GM18498 (cell line): ENCODE measurements around the gene IL1RAPL1.
"Not testable (repeated sequence)": the region's sequence is repeated elsewhere in the genome, so short reads cannot be mapped to it uniquely, and the experiment has no call there.

Source experiments
- ATAC-seq: cut with Tn5 transposase; IDR thresholded peaks from one replicate; pipeline ENCODE4 v1.9.1; 2021; ENCODE audit warnings: mild to moderate bottlenecking, moderate library complexity; ENCODE audit not compliant: unreplicated experiment

Gene IL1RAPL1

DNA sequence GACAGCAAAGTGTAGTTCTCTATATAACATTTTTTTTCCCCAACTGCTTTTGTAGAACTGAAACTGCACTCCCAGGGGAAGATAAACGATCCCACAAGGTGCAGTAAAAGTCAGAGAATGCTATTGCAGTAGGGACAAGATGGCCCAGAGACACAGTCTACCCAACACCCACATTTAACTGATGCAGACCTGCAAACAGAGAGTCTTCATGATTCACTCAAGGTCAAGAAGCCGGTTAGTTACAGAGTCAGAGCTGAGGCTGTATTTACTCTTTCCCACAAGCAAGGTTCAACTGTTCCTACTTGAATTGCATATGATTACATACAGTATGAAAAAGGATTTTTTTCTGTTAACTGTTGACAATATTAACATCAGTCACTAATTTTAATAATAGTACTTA, 654.6 kb downstream of the IL1RAPL1 start:
- ATAC-seq, result no peak

- no peak for ATAC-seq
Measured at GRCh38 chrX:29242856-29243255, 655.6 kb downstream of the IL1RAPL1 start.

GRCh38 chrX:29243942-29244341, 656.7 kb downstream of the IL1RAPL1 start:
- no peak for ATAC-seq

DNA sequence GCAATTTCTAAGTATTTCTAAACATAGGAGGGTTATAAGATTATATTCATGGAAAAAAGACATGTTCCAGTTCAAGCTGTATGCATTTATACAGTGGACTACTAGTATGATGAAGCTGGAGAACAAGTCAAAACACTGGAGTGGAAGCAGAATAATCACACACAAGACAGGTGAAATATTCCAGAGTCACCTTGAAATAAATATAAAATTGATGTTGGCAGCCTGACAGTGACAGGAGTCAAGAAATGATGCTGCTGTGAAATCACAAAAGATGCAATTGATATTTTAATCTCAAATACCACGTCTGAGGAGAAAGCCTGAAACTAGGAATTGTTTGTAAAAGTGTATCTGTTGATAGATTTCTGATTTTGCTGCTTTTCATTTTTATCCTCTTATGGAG, 667.3 kb downstream of the IL1RAPL1 start:
- no peak for ATAC-seq

DNA sequence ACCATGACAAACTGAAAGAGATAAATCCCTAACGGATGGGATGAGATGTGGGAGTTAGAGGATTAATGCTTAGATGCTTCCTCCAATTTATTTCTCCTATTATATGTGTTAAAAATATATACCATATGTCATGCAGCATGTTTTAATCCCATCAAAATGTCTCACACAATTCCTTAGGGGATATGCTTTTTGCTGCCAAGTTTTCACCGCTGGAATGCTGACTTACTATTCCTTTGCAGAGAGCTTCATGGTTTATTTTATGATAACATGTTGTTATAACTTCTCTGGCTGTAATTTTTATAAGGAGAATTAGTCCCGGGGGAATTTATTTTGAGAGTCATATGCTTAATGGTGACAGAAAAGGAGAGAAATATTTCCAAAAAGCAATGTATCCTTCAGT, 670.3 kb downstream of the IL1RAPL1 start:
- no peak for ATAC-seq

- ATAC-seq, result no peak
Measured at GRCh38 chrX:29269390-29269789, 682.1 kb downstream of the IL1RAPL1 start.

DNA sequence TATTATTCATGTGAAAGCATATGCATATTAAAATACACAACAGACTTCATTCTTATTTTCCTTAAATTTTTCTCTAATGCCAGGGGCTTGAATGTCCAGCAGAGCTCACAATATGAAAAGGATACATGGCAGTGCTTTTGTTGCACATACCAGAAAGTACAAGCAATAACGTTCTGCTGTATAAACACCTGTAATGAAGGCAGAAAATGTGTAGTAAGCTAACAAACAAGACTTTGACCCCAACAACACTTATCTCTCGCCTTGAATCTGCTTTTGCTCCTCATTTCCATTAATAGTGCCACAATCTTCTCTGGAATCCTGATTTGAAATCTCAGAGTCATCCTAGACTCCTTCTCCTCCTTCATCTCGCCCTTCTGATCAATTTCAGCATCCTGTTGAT, 687.3 kb downstream of the IL1RAPL1 start:
- ATAC-seq, result no peak

- ATAC-seq, result no peak
Measured at GRCh38 chrX:29275928-29276327, 688.7 kb downstream of the IL1RAPL1 start.

DNA sequence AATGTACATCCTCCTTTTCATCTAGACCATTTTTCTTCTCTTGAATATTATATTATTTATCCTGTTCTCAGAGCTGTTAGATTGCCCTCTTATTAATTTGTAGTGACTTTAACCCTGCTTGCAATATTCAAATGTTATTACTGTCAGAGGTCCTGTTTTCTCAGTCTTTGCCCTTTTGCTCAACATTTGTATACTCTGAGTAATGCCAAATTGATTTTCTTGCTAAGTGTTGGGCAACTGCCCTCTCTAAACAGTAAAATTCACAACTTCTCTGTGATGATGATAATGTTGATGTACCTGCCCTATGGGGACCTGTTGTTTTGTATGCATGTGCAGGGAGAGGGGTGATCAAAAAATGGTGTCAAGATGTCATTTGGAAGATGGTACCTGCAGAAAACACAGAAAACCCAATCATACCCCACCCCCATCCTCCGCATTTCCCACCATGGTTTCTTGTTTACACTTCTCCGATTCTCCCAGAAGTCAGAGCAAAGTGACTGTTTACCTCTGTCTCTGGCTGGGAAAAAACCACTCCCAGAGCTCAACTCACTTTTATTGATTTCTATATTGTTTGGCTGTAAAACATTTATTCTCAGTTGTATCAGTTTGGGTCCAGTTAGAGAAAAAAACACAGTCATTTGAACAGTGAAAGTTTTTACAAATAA, 694.0 kb downstream of the IL1RAPL1 start:
- no peak for ATAC-seq

DNA sequence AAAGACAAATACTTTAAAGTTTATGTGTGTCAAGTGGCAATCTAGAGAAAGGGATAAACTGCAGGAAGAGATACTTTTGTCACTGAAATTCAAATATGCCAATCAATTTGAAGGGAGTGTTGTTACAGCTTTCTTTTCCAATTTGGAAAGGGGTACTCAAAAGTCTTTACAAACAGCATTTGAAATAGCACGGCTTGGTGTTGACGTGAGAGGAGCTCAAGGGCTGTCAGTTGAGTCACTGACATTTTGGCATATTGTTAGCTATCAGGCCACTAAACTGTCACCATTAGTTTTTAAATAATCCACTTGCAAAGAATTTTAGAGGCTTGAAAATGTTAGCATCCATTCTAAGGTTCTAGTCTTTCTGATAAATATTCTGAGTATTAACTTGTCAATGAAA, 698.4 kb downstream of the IL1RAPL1 start:
- no peak for ATAC-seq

- ATAC-seq, result no peak
Measured at GRCh38 chrX:29295987-29296680, 708.9 kb downstream of the IL1RAPL1 start.

GRCh38 chrX:29297171-29297800, 710.0 kb downstream of the IL1RAPL1 start:
- ATAC-seq, result no peak

DNA sequence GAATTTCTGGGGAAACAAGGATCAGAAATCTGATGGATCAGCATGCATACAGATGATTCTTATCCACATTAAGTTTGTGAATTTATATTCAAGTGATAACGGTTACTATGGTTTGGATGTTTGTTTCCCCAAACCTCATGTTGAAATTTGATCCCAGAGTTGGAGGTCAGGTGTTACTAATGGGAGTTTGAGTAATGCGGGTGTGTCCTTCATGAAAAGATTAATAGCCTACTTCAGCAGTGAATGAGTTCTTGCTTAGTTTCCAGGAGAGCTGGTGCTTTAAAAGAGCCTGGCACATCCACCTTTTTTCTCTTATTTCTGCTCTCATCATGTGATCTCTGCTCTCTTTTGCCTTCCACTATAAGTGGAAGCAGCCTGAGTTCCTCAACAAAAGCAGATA, 712.4 kb downstream of the IL1RAPL1 start:
- no peak for ATAC-seq

DNA sequence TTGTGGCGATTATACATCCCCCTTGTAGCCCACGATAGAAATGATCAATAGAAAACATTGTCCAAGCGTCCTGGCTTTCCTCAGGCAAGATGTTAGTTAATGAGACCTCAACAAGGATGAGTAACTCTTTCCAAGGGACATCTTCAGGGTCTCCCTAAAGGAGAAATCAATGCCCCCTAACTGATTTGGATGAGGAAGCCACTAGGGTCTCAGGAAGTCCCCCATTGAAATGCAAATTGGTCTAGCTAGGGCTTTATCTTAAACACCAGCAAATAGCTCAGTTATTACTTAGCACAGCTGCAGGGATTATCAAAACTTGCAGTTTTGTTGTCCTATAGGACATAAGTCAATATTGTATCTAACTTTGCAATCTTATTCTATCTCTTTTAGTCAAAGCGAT, 721.5 kb downstream of the IL1RAPL1 start:
- ATAC-seq, result no peak

DNA sequence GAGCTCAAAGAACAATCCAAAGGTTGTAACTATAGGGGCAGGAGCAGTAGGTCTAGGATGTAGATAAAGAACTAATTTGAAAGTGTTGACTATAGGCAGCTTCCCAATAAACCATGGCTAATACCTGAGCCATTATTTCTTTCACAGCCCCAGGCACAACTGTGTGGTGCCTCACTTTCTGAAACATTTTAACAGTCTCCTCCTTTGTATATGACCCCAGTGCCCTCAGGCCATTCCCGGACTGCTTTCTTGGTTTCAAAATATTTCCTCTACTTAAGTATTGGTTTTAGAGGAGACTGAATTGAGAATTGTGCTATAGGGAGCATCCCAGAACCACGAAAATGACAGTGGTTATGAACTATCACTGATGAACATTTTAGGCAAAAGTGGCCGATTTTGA, 728.7 kb downstream of the IL1RAPL1 start:
- no peak for ATAC-seq

DNA sequence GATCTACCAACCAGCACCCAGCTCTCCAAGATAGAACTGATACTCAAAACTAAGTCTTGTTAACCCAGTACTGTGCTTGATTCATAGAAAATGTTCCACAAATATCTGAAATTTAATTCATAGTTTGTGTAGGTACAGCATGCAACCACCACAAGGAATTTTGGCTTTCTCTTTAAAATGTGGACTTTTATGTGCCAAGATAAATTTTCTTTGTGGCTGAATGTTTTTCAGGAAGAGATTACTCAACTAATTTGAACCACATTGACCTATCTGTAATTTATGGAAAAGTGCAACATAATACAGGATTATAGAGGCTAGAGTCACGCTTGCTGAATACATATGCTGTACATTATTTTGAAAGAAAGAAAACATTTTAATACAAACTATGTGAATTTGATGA, 730.8 kb downstream of the IL1RAPL1 start:
- ATAC-seq, result no peak

DNA sequence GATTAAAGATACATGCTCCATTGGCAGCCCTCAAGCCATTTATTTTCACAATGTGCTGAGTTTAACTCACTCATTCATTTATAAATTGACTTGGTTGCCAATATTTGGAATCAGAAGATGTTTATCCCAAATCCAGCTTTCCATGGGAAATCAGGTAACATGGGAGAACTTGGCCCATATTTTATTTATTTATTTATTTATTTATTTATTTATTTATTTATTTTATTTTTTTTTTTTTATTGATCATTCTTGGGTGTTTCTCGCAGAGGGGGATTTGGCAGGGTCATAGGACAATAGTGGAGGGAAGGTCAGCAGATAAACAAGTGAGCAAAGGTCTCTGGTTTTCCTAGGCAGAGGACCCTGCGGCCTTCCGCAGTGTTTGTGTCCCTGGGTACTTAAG, 745.2 kb downstream of the IL1RAPL1 start:
- ATAC-seq, result not testable (repeated sequence)

DNA sequence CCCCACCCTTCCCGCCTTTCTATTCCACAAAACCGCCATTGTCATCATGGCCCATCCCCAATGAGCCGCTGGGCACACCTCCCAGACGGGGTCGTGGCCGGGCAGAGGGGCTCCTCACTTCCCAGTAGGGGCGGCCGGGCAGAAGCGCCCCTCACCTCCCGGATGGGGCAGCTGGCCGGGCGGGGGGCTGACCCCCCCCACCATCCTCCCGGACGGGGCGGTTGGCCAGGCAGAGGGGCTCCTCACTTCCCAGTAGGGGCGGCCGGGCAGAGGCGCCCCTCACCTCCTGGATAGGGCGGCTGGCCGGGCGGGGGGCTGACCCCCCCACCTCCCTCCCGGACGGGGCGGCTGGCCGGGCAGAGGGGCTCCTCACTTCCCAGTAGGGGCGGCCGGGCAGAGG, 745.8 kb downstream of the IL1RAPL1 start:
- not testable (repeated sequence) for ATAC-seq

- no peak for ATAC-seq
Measured at GRCh38 chrX:29348288-29348687, 761.0 kb downstream of the IL1RAPL1 start.

GRCh38 chrX:29359276-29359675, 772.0 kb downstream of the IL1RAPL1 start:
- no peak for ATAC-seq

DNA sequence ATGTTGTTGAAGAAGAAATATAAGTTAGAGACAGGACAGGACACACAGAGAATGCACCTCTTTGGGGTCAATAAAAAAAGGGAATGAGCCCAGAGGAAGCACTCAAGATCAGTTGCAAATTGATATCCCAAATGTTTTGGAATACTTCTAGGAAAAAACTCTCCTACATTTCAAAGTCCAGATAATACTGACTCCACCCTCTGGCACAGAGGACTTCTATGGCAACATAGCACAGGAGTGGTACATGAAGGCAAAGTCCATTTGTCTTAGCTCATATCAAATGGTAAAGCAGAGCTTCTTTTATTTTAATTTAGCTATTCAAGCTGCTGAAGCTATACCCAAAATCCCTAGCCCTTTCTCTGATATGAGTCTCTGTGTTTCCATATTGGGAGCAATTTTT, 787.5 kb downstream of the IL1RAPL1 start:
- not testable (repeated sequence) for ATAC-seq

- no peak for ATAC-seq
Measured at GRCh38 chrX:29376584-29376983, 789.3 kb downstream of the IL1RAPL1 start.
